Measurements from ENCODE around the gene ALKBH6. TPM values are rescaled to one million over a fixed set of nuclear protein-coding genes. Genes with fewer than 3 reads are reported as not detected.

The ALKBH6 gene
- 24.3 and 39.7 TPM in 2 replicates for total RNA-seq

- peak; percentile 78 for DNase-seq (ENCODE audit: low read depth)
- no peak for TF ChIP-seq CTCF (conservative IDR thresholded peaks at IDR 0.05; ENCODE audit: low read depth, low read length)
- H3K4me3 ChIP-seq (ENCODE audit: low read depth, low read length), result peak within 1 kb of the TSS; percentile 69
Measured at GRCh38 chr19:36014012-36014924, at the start of gene ALKBH6. TSS of gene ALKBH6 (minus strand) at chr19:36014213. CDS start at chr19:36013397, 816 bp downstream.

GRCh38 chr19:36061367-36061766 lies 47.4 kb upstream of the ALKBH6 start:
- TF ChIP-seq CTCF (conservative IDR thresholded peaks at IDR 0.05; ENCODE audit: low read depth, low read length), result no peak
- no peak overlapping the region for H3K4me3 ChIP-seq (ENCODE audit: low read depth, low read length)
- no peak for DNase-seq (ENCODE audit: low read depth)

GRCh38 chr19:36060430-36060829 lies 46.4 kb upstream of the ALKBH6 start:
- no peak for DNase-seq (ENCODE audit: low read depth)
- no peak overlapping the region for H3K4me3 ChIP-seq (ENCODE audit: low read depth, low read length)
- TF ChIP-seq CTCF (conservative IDR thresholded peaks at IDR 0.05; ENCODE audit: low read depth, low read length), result peak; percentile 87

GRCh38 chr19:36059180-36059910 lies 45.3 kb upstream of the ALKBH6 start:
- no peak for DNase-seq (ENCODE audit: low read depth)
- no peak overlapping the region for H3K4me3 ChIP-seq (ENCODE audit: low read depth, low read length)
- TF ChIP-seq CTCF (conservative IDR thresholded peaks at IDR 0.05; ENCODE audit: low read depth, low read length), result no peak

- H3K4me3 ChIP-seq (ENCODE audit: low read depth, low read length), result no peak overlapping the region
- TF ChIP-seq CTCF (conservative IDR thresholded peaks at IDR 0.05; ENCODE audit: low read depth, low read length), result no peak
- DNase-seq (ENCODE audit: low read depth), result no peak
Measured at GRCh38 chr19:36058481-36059179, 44.6 kb upstream of the ALKBH6 start.

GRCh38 chr19:36054733-36055686 lies 41.0 kb upstream of the ALKBH6 start, which contains the start of gene WDR62:
TSS of gene WDR62 (plus strand) at chr19:36054897. CDS start at chr19:36054972, 75 bp downstream.
- H3K4me3 ChIP-seq (ENCODE audit: low read depth, low read length), result peak within 1 kb of the TSS; percentile 88
- TF ChIP-seq CTCF (conservative IDR thresholded peaks at IDR 0.05; ENCODE audit: low read depth, low read length), result no peak
- no peak for DNase-seq (ENCODE audit: low read depth)
